GM12878 (cell line): ENCODE results near the gene PEX11A.

ENCODE experiments used
- CEBPB ChIP-seq, 2 experiments: fragments of 150-350 bp in 1 of 2; IDR thresholded peaks; 2 replicates each; pipeline ENCODE4 v1.6.1; 2012 to 2014; ENCODE audit warnings: low read depth in 2 of 2, low read length in 2 of 2, borderline replicate concordance in 1 of 2, inconsistent platforms in 1 of 2
- CREB1 ChIP-seq: IDR thresholded peaks from 2 replicates; pipeline ENCODE4 v1.6.1; 2012; ENCODE audit warnings: low read depth, mild to moderate bottlenecking, inconsistent platforms
- CTCF ChIP-seq, 3 experiments: IDR thresholded peaks in 2 of 3; conservative IDR thresholded peaks in 1 of 3; 2 replicates each; pipeline ENCODE4 v1.5.1; 2011; ENCODE audit warnings: low read depth in 3 of 3, low read length in 3 of 3, mild to moderate bottlenecking in 3 of 3, control low read depth in 2 of 3, moderate library complexity in 2 of 3, inconsistent platforms in 1 of 3, mixed read lengths in 1 of 3; ENCODE audit not compliant: control insufficient read depth in 2 of 3, insufficient read depth in 1 of 3; ENCODE audit errors: extremely low read depth in 1 of 3
- GABPA ChIP-seq: IDR thresholded peaks from 2 replicates; pipeline ENCODE4 v1.6.1; 2014; ENCODE audit warnings: antibody characterized with exemption, low read depth, mild to moderate bottlenecking, inconsistent platforms
- HDAC6 ChIP-seq: fragments of 200-600 bp; sonication (generic); IDR thresholded peaks from one replicate; pipeline ENCODE4 v1.8.0; 2017; ENCODE audit warnings: antibody characterized with exemption; ENCODE audit not compliant: unreplicated experiment
- IKZF2 ChIP-seq, 2 experiments: fragments of 450-650 bp; IDR thresholded peaks; 2 replicates each; pipeline ENCODE4 v1.6.1; 2017; ENCODE audit warnings: mild to moderate bottlenecking in 2 of 2, moderate library complexity in 2 of 2
- KAT2A ChIP-seq: conservative IDR thresholded peaks from 2 replicates; pipeline ENCODE4 v1.6.1; 2011; ENCODE audit warnings: low read depth, low read length; ENCODE audit not compliant: control insufficient read depth
- NR2C2 ChIP-seq: IDR thresholded peaks from 2 replicates; pipeline ENCODE4 v1.6.1; 2011; ENCODE audit warnings: borderline replicate concordance, low read depth; ENCODE audit not compliant: control insufficient read depth, insufficient read length
- POLR2A ChIP-seq: IDR thresholded peaks from 2 replicates; pipeline ENCODE4 v1.6.1; 2011; ENCODE audit warnings: low read depth, mild to moderate bottlenecking, low read length
- POLR2AphosphoS5 ChIP-seq: IDR thresholded peaks from 2 replicates; pipeline ENCODE4 v1.6.1; 2011; ENCODE audit warnings: mild to moderate bottlenecking, low read length, inconsistent platforms
- SMC3 ChIP-seq: IDR thresholded peaks from 2 replicates; pipeline ENCODE4 v1.6.1; 2011; ENCODE audit warnings: low read length, improper control_type of control experiment, borderline replicate concordance
- TAF1 ChIP-seq: IDR thresholded peaks from 2 replicates; pipeline ENCODE4 v1.6.1; 2011; ENCODE audit warnings: mild to moderate bottlenecking, low read depth, low read length, borderline replicate concordance
- ZBTB11 ChIP-seq: fragments of 450-650 bp; formaldehyde crosslinking; IDR thresholded peaks from 2 replicates; pipeline ENCODE4 v1.5.0; 2022; ENCODE audit warnings: mild to moderate bottlenecking, missing genetic modification characterization

- TF ChIP-seq SMC3 (no peak), CTCF (IDR thresholded peaks at IDR 0.05 in 2 of 3, conservative IDR thresholded peaks at IDR 0.05 in 1 of 3; ENCODE audit: control insufficient read depth in 2 of 3, extremely low read depth in 1 of 3, insufficient read depth in 1 of 3, low read depth in 3 of 3, low read length in 3 of 3) (no peak), NR2C2 (no peak), CREB1 (no peak), POLR2A (no peak), POLR2AphosphoS5 (no peak), GABPA (no peak), IKZF2 (IDR thresholded peaks at IDR 0.05) (no peak), CEBPB (IDR thresholded peaks at IDR 0.05; ENCODE audit: borderline replicate concordance in 1 of 2, low read depth in 2 of 2, low read length in 2 of 2) (no peak), HDAC6 (no peak), ZBTB11 (CRISPR knock-in tag) (no peak), TAF1 (no peak), KAT2A (no peak)
Measured at GRCh38 chr15:89686522-89686921, 4.0 kb downstream of the PEX11A start.
